Endothelial cell of umbilical vein (primary cell): ENCODE measurements around the gene GAA. TPM values are rescaled to one million over a fixed set of nuclear protein-coding genes. Genes with fewer than 3 reads are reported as not detected.

Experiments
- BruUV-seq: library from RNA; stranded (reverse); fragments of 400-500 nt; replicated peaks from 2 replicates; lab custom pipeline; 2021; lab: Mats Ljungman, UMichigan
- CTCF ChIA-PET: fragments of 300-600, 350-600 bp; sonication (Branson Sonifier 250); formaldehyde crosslinking; loops from one replicate; lab custom pipeline; 2021; ENCODE audit warnings: antibody characterized with exemption, inconsistent platforms; lab: Charles Lee
- POLR2A ChIA-PET: fragments of 300-600, 350-600 bp; sonication (Branson Sonifier 250); formaldehyde crosslinking; loops from one replicate; lab custom pipeline; 2021; ENCODE audit warnings: antibody characterized with exemption, inconsistent platforms; lab: Charles Lee
- DNase-seq: peaks from one replicate; pipeline ENCODE4 v3.0.0-alpha.2; 2011; ENCODE audit warnings: low read depth, low spot score
- FAIRE-seq: peaks from 2 replicates; lab custom pipeline; 2011; peaks lifted over from hg19 to GRCh38; lab: Jason Lieb, UNC
- H2AFZ ChIP-seq: 2 replicates; pipeline ENCODE4 v1.6.0; 2012; ENCODE audit warnings: low read depth, low read length, control low read depth, inconsistent platforms
- H3K27ac ChIP-seq: 2 replicates; pipeline ENCODE4 v1.5.1; 2011; ENCODE audit warnings: low read depth, mild to moderate bottlenecking, control low read depth, low read length, moderate library complexity; ENCODE audit not compliant: insufficient read depth
- H3K27me3 ChIP-seq, 2 experiments: 2 replicates each; pipeline versions ENCODE4 v1.6.0 to v1.6.1; 2011; ENCODE audit warnings: low read length in 2 of 2, mixed read lengths in 1 of 2; ENCODE audit not compliant: control insufficient read depth in 2 of 2, insufficient read depth in 2 of 2
- H3K36me3 ChIP-seq, 2 experiments: 2 replicates in 1 of 2; 3 replicates in 1 of 2; pipeline ENCODE4 v1.5.1; 2011; ENCODE audit warnings: low read length in 2 of 2, mild to moderate bottlenecking in 1 of 2, moderate library complexity in 1 of 2; ENCODE audit not compliant: control insufficient read depth in 2 of 2, insufficient read depth in 2 of 2; ENCODE audit errors: extremely low read depth in 1 of 2
- H3K4me1 ChIP-seq: 3 replicates; pipeline ENCODE4 v1.5.1; 2011; ENCODE audit warnings: mild to moderate bottlenecking, low read length; ENCODE audit not compliant: control insufficient read depth, insufficient read depth; ENCODE audit errors: extremely low read depth
- H3K4me2 ChIP-seq: 2 replicates; pipeline ENCODE4 v1.6.1; 2011; ENCODE audit warnings: low read length, control low read depth, mixed read lengths; ENCODE audit not compliant: insufficient read depth
- H3K4me3 ChIP-seq, 3 experiments: fragments of 200-600 bp in 1 of 3; sonication (generic), shearing (Covaris generic) in 1 of 3; replicated peaks in 1 of 3; 2 replicates each; pipeline ENCODE4 v1.5.1; 2011 to 2016; ENCODE audit warnings: control low read depth in 3 of 3, low read length in 3 of 3, mild to moderate bottlenecking in 2 of 3, inconsistent platforms in 1 of 3, low read depth in 1 of 3, moderate library complexity in 1 of 3; ENCODE audit not compliant: insufficient read depth in 1 of 3
- H3K79me2 ChIP-seq: 2 replicates; pipeline ENCODE4 v1.6.0; 2012; ENCODE audit warnings: low read length, inconsistent platforms; ENCODE audit not compliant: control insufficient read depth, insufficient read depth
- H3K9ac ChIP-seq: replicated peaks from 2 replicates; pipeline ENCODE3; 2011; ENCODE audit warnings: low read length, control low read depth; ENCODE audit not compliant: insufficient read depth; ENCODE audit errors: extremely low read depth
- H3K9me1 ChIP-seq: replicated peaks from 3 replicates; pipeline ENCODE4 v1.6.0; 2011; ENCODE audit warnings: mild to moderate bottlenecking, low read length; ENCODE audit not compliant: control insufficient read depth, insufficient read depth; ENCODE audit errors: extremely low read depth
- H3K9me3 ChIP-seq: replicated peaks from 2 replicates; pipeline ENCODE4 v1.5.1; 2012; ENCODE audit warnings: low read length, inconsistent platforms; ENCODE audit not compliant: control insufficient read depth, insufficient read depth
- H4K20me1 ChIP-seq: replicated peaks from 2 replicates; pipeline ENCODE3; 2011; ENCODE audit warnings: mild to moderate bottlenecking, low read length; ENCODE audit not compliant: control insufficient read depth, insufficient read depth; ENCODE audit errors: extremely low read depth
- EZH2 ChIP-seq: IDR thresholded peaks from 2 replicates; pipeline ENCODE4 v1.6.1; 2012; ENCODE audit warnings: borderline replicate concordance, low read depth, mild to moderate bottlenecking, moderate library complexity, low read length, inconsistent platforms; ENCODE audit not compliant: severe bottlenecking
- FOS ChIP-seq: IDR thresholded peaks from 2 replicates; pipeline ENCODE4 v1.6.1; 2011; ENCODE audit warnings: mild to moderate bottlenecking, low read length, moderate library complexity, borderline replicate concordance; ENCODE audit not compliant: insufficient read depth
- GATA2 ChIP-seq: IDR thresholded peaks from 2 replicates; pipeline ENCODE4 v1.7.0; 2011; ENCODE audit warnings: low read depth, mild to moderate bottlenecking, moderate library complexity, mixed read lengths, low read length; ENCODE audit not compliant: insufficient read length, insufficient read depth
- JUN ChIP-seq: IDR thresholded peaks from 2 replicates; pipeline ENCODE4 v1.6.1; 2011; ENCODE audit warnings: borderline replicate concordance, low read depth; ENCODE audit not compliant: insufficient read length, insufficient read depth
- MYC ChIP-seq: IDR thresholded peaks from one replicate; pipeline ENCODE4 v1.6.1; 2011; ENCODE audit warnings: mild to moderate bottlenecking, low read depth, low read length
- POLR2A ChIP-seq: IDR thresholded peaks from 2 replicates; pipeline ENCODE4 v1.6.1; 2012; ENCODE audit warnings: low read depth, mild to moderate bottlenecking, control low read depth, low read length
- POLR2AphosphoS5 ChIP-seq: IDR thresholded peaks from 2 replicates; pipeline ENCODE4 v1.6.1; 2012; ENCODE audit warnings: low read depth, mild to moderate bottlenecking, control low read depth, low read length, moderate library complexity; ENCODE audit not compliant: insufficient read depth
- dilution Hi-C: fragments of 300-500 bp; cut with MboI; formaldehyde crosslinking; loops from one replicate; pipeline ENCODE4 v1.15.0; 2019; ENCODE audit warnings: low sequenced_read_pairs; ENCODE audit not compliant: extremely low pct_ligation_motif_present
- intact Hi-C: fragments of 100-400 bp; cut with micrococcal nuclease; formaldehyde crosslinking; loops from one replicate; pipeline ENCODE4 v1.10.0; 2022
- polyA plus RNA-seq, 4 experiments: library from polyadenylated mRNA; depleted of rRNA in 3 of 4; stranded (reverse) in 3 of 4; unstranded in 1 of 4; fragments of >200 nt; gene quantifications; 2 replicates each; pipeline versions ENCODE4 v1.2.1 to v1.2.3, GENCODE V29; 2011 to 2012; ENCODE audit warnings: missing spikeins in 1 of 4
- total RNA-seq: library from RNA; stranded (reverse); gene quantifications from 2 replicates; pipeline ENCODE4 v1.2.3, GENCODE V29; 2021
- TF ChIP-seq, protein P1 (sequence below): IDR thresholded peaks from 2 replicates; pipeline ENCODE4 v1.6.1; 2011; ENCODE audit not compliant: insufficient read depth, insufficient read length
- TF ChIP-seq, protein P2 (sequence below), 2 donors: IDR thresholded peaks; 1 replicate in 1 of 2; 2 replicates in 1 of 2; pipeline ENCODE4 v1.5.1; 2011; ENCODE audit warnings: low read length in 2 of 2, mild to moderate bottlenecking in 2 of 2, moderate library complexity in 2 of 2, control low read depth in 1 of 2, inconsistent platforms in 1 of 2, low read depth in 1 of 2; ENCODE audit not compliant: insufficient read depth in 1 of 2; ENCODE audit errors: extremely low read depth in 1 of 2

Gene GAA
- total and polyA plus RNA-seq, 2 donors (not counting 3 experiments of a cell fraction or from before 2014, with no cell fraction given): 26.3 to 49.7 TPM

DNA sequence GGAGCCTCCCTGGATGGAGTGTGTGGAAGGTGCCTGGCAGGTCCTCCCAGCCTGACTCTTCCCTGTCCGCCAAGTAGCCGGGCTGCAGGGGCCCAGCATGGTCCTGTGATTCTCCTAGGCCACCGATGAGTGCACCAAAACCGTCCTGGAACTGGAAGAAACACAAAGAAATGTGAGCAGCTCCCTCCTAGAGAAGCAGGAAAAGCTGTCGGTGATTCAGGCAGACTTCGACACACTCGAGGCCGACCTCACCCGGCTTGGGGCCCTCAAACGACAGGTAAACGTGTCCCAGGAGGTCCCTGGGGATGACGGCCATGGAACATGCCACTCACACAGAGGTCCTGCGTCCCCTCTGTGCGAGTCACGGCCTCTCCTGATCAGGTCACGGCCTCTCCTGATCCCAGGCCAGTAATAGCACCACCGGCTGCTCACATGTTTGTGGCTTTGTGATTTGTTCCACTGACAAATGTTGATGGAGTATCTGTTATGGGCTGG, 4.2 kb upstream of the GAA start:
- Histone ChIP-seq H3K36me3 (no peaks in the 10 kb centered on the region), H4K20me1 (no peaks in the 10 kb centered on the region), H3K27me3 (no peaks in the 10 kb centered on the region), H2AFZ (no peak overlapping the region), H3K4me1 (peaks cover 8% of the 10 kb centered on the region), H3K9me3 (no peaks in the 10 kb centered on the region), H3K9me1 (no peaks in the 10 kb centered on the region), H3K9ac (no peak overlapping the region), H3K27ac (no peak overlapping the region), H3K79me2 (no peaks in the 10 kb centered on the region), H3K4me2 (no peak overlapping the region), H3K4me3 (no peak overlapping the region)
- DNase-seq (no peak), FAIRE-seq (no peak)
- dilution Hi-C loops: no loop called here
- ChIA-PET CTCF (no interaction called here), POLR2A (no interaction called here)
- intact Hi-C loops: no loop called here
- BruUV-seq: no TSS peak
- no peak for TF ChIP-seq MYC
- no peak for TF ChIP-seq FOS
- TF ChIP-seq JUN: no peak
- no peak for TF ChIP-seq GATA2
- TF ChIP-seq, protein P1, sequence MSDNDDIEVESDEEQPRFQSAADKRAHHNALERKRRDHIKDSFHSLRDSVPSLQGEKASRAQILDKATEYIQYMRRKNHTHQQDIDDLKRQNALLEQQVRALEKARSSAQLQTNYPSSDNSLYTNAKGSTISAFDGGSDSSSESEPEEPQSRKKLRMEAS: no peak
- no peak for TF ChIP-seq EZH2
- TF ChIP-seq, protein P2, sequence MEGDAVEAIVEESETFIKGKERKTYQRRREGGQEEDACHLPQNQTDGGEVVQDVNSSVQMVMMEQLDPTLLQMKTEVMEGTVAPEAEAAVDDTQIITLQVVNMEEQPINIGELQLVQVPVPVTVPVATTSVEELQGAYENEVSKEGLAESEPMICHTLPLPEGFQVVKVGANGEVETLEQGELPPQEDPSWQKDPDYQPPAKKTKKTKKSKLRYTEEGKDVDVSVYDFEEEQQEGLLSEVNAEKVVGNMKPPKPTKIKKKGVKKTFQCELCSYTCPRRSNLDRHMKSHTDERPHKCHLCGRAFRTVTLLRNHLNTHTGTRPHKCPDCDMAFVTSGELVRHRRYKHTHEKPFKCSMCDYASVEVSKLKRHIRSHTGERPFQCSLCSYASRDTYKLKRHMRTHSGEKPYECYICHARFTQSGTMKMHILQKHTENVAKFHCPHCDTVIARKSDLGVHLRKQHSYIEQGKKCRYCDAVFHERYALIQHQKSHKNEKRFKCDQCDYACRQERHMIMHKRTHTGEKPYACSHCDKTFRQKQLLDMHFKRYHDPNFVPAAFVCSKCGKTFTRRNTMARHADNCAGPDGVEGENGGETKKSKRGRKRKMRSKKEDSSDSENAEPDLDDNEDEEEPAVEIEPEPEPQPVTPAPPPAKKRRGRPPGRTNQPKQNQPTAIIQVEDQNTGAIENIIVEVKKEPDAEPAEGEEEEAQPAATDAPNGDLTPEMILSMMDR (IDR thresholded peaks at IDR 0.05; ENCODE audit: extremely low read depth in 1 of 2, insufficient read depth in 1 of 2, low read depth in 1 of 2, low read length in 2 of 2): no peak
- TF ChIP-seq POLR2A: no peak
- TF ChIP-seq POLR2AphosphoS5: no peak
